Liver (tissue), 3 donors: Measurements from ENCODE around the gene UBALD2.

Experiments used
- CTCF ChIP-seq: fragments of 150-350 bp; IDR thresholded peaks from 2 replicates; pipeline ENCODE4 v1.5.1; 2017; ENCODE audit warnings: improper control_type of control experiment, low read depth, low read length; ENCODE audit not compliant: missing input control
- EGR1 ChIP-seq, 2 donors: IDR thresholded peaks; 2 replicates each; pipeline ENCODE4 v1.6.1; 2016 to 2018; ENCODE audit warnings: antibody characterized with exemption in 2 of 2, low read depth in 2 of 2
- MAX ChIP-seq: IDR thresholded peaks from 2 replicates; pipeline ENCODE4 v1.6.1; 2016; ENCODE audit warnings: antibody characterized with exemption
- SP1 ChIP-seq: IDR thresholded peaks from 2 replicates; pipeline ENCODE4 v1.6.1; 2018; ENCODE audit warnings: antibody characterized with exemption, mild to moderate bottlenecking
- TAF1 ChIP-seq: conservative IDR thresholded peaks from 2 replicates; pipeline ENCODE4 v1.6.1; 2016; ENCODE audit warnings: antibody characterized with exemption, mild to moderate bottlenecking
- TF ChIP-seq, protein P1 (sequence below): IDR thresholded peaks from 2 replicates; pipeline ENCODE4 v1.6.1; 2016; ENCODE audit warnings: antibody characterized with exemption
- donor health status: healthy.
- donor health status: healthy.

DNA sequence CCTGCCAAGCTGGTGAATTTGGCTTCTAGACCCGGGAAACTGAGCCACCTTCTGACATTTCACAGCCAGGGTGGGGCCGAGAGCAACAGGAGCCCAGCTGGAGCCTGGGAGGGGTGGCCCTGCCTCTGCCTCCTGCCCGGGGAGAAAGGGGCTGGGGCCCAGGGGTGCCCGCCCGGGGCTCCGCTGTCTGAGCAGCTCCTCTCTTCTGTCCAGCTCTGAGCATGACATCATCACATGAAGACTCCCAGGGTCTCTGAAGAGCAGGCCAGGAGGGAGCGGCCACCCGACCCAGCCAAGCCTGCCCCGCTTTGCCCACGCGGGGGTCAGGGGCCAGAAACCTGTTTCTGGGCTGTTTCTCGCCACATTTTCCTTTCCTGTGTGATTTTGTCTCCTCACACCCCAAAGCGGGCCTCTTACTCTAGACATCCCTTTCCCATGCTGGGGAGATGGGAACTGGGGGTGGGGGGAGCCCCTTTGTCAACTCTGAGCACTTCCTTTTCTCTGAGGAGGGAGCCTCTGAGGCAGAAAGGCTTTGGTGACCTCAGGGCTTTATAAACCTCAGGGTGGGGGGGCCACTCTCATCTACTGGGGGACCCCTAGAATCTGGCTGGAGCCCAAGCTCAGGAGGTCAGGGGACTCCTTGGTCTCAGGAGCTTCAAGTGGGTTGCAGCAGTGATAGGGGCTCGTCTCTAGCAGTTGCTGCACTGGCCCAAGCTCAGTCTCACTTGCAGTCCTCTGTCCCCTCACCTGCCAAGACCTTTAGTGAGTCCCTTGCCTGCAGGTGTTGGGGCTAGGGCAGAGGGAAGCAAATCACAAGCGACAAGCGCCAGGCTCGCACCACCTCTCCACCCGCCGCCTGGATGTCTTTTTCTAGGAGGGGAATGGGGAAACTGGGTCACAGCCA is 7.6 kb downstream of the UBALD2 start:
- TF ChIP-seq CTCF (no peak), SP1 (no peak), TAF1 (no peak), EGR1 (IDR thresholded peaks at IDR 0.05; ENCODE audit: low read depth in 2 of 2) (no peak), MAX (no peak)
- TF ChIP-seq, protein P1, sequence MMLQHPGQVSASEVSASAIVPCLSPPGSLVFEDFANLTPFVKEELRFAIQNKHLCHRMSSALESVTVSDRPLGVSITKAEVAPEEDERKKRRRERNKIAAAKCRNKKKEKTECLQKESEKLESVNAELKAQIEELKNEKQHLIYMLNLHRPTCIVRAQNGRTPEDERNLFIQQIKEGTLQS = no peak
